Measurements from ENCODE around the gene RAB6C.
"Not testable (repeated sequence)": the region's sequence is repeated elsewhere in the genome, so short reads cannot be mapped to it uniquely, and the experiment has no call there.

RAB6C gene

DNA sequence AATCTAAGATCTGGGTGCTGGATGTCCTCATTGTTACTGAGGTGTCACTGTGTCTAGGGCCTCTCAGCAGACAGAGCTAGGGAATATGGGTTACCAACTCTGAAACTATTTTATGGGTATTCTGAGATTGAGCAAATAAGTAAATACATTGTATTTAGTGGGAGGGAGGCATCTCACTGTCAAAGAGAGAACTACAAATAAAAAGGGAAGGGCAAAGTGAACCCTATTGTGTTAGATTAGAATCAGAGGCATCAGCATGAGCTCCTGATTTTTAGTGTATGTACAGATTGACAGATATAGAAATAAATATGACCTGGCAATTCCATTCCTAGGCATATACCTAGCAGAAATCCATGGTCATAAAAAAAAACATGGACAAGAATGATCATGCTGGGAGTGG is 33.9 kb upstream of the RAB6C start:
- no peaks in the 10 kb centered on the region for H3K9me3 ChIP-seq (ENCODE audit: severe bottlenecking)
- H3K4me3 ChIP-seq (ENCODE audit: low read depth, low read length), result no peak overlapping the region
- DNase-seq, result no peak
- TF ChIP-seq, protein P1, sequence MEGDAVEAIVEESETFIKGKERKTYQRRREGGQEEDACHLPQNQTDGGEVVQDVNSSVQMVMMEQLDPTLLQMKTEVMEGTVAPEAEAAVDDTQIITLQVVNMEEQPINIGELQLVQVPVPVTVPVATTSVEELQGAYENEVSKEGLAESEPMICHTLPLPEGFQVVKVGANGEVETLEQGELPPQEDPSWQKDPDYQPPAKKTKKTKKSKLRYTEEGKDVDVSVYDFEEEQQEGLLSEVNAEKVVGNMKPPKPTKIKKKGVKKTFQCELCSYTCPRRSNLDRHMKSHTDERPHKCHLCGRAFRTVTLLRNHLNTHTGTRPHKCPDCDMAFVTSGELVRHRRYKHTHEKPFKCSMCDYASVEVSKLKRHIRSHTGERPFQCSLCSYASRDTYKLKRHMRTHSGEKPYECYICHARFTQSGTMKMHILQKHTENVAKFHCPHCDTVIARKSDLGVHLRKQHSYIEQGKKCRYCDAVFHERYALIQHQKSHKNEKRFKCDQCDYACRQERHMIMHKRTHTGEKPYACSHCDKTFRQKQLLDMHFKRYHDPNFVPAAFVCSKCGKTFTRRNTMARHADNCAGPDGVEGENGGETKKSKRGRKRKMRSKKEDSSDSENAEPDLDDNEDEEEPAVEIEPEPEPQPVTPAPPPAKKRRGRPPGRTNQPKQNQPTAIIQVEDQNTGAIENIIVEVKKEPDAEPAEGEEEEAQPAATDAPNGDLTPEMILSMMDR (IDR thresholded peaks at IDR 0.05; ENCODE audit: low read depth, low read length), result no peak
- no peak overlapping the region for H3K27ac ChIP-seq
- no peaks in the 10 kb centered on the region for H3K36me3 ChIP-seq
- H3K27me3 ChIP-seq (ENCODE audit: insufficient read depth, low read depth, severe bottlenecking), result no peaks in the 10 kb centered on the region

DNA sequence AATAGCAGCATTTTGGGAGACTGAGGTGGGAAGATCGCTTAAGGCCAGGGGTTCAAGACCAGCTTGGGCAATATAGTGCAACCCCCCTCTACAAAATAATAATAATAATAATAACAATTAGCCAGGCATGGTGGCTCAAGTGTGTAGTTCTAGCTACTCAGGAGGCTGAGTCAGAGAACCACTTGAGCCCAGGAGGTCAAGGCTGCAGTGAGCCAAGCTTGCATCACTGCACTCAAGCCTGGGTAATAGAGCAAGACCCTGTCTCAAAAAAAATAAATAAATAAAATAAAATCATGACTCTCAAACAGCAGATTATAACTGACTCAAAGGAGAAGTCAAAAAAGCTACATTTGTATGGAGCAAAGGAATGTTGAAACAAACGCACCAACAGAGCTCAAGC is 31.8 kb upstream of the RAB6C start:
- not testable (repeated sequence) for H3K36me3 ChIP-seq; DNase-seq; H3K27ac ChIP-seq; H3K4me3 ChIP-seq (ENCODE audit: low read depth, low read length); H3K27me3 ChIP-seq (ENCODE audit: insufficient read depth, low read depth, severe bottlenecking); H3K9me3 ChIP-seq (ENCODE audit: severe bottlenecking)

DNA sequence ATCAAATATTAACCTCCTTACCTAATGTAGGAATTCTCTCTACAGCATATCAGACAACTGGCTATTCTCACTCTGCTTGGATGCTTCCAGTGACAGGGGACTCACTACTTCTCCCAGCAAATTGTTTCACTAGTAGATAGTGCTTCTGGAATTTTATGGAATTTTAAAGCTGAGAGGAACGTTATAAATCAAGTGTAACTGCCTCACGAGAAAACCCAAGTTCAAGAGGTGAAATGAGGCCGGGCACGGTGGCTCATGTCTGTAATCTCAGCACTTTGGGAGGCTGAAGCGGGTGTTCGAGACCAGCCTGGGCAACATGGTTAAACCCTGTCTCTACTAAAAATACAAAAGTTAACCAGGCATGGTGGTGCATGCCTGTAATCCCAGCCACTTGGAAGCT is 23.3 kb upstream of the RAB6C start:
- not testable (repeated sequence) for H3K4me3 ChIP-seq (ENCODE audit: low read depth, low read length); H3K36me3 ChIP-seq; H3K9me3 ChIP-seq (ENCODE audit: severe bottlenecking); H3K27me3 ChIP-seq (ENCODE audit: insufficient read depth, low read depth, severe bottlenecking); H3K27ac ChIP-seq; DNase-seq

DNA sequence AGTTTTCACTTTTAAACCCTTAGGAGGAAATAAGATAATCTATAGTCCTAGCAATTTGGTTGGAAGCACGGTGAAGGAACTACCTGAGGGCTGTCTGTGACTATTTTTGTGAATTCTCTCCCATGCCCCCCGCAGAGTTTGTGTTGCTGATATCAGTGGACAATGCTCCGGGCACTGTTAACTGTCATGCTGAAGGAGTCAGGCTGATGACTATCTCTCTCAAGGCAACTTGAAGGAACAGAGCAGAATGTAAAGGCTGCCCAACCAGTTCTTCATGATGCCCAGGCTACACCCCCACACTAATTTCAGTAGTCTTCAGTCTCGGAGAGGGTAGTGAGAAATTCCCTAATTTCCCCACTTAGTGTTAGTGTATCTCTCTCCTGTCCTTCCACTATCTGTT is 21.6 kb upstream of the RAB6C start:
- H3K27ac ChIP-seq, result no peak overlapping the region
- H3K27me3 ChIP-seq (ENCODE audit: insufficient read depth, low read depth, severe bottlenecking), result no peaks in the 10 kb centered on the region
- no peak overlapping the region for H3K4me3 ChIP-seq (ENCODE audit: low read depth, low read length)
- no peaks in the 10 kb centered on the region for H3K9me3 ChIP-seq (ENCODE audit: severe bottlenecking)
- no peak for DNase-seq
- TF ChIP-seq, protein P1 (IDR thresholded peaks at IDR 0.05; ENCODE audit: low read depth, low read length), result no peak
- H3K36me3 ChIP-seq, result no peaks in the 10 kb centered on the region

DNA sequence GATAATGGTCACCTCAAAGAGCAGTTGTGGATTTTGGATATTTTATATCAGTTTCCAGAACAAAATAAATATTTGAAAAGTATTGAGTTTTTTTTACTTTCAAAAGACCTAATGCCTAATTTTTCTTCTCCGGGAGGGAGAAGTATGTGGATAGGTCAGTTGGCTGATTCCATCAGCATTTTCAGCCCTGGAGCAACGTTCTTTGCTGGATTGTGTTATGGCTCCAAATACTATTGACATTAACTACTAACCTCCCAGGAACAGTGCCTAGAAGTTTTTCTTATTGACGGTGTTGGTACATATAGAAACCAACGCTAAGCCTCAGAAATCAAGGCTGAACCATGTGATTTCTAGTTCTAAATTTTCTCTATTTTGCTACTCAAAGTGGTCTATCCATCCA is 20.7 kb upstream of the RAB6C start:
- not testable (repeated sequence) for H3K27me3 ChIP-seq (ENCODE audit: insufficient read depth, low read depth, severe bottlenecking); H3K9me3 ChIP-seq (ENCODE audit: severe bottlenecking); H3K27ac ChIP-seq; DNase-seq; H3K4me3 ChIP-seq (ENCODE audit: low read depth, low read length); H3K36me3 ChIP-seq

DNA sequence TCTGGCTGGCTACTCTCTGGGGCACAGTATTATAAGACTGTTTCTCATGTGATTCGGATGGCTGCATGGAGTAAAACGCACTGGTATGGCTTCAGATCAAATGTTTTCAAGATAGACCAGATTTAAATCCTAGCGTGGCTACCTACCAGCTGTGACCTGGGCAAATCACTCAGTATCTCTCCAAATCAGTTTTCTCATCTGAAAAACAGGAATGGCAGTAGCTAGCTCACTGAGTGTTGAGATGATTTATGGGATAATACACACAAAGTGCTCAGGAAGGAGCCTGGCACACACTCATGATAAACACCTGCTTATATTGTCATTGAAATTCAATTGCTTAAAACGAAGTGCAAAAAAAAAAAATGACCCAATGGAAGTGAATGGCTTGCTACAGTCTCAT is 10.9 kb upstream of the RAB6C start:
- not testable (repeated sequence) for H3K27ac ChIP-seq; H3K9me3 ChIP-seq (ENCODE audit: severe bottlenecking); H3K4me3 ChIP-seq (ENCODE audit: low read depth, low read length); DNase-seq; H3K27me3 ChIP-seq (ENCODE audit: insufficient read depth, low read depth, severe bottlenecking); H3K36me3 ChIP-seq

DNA sequence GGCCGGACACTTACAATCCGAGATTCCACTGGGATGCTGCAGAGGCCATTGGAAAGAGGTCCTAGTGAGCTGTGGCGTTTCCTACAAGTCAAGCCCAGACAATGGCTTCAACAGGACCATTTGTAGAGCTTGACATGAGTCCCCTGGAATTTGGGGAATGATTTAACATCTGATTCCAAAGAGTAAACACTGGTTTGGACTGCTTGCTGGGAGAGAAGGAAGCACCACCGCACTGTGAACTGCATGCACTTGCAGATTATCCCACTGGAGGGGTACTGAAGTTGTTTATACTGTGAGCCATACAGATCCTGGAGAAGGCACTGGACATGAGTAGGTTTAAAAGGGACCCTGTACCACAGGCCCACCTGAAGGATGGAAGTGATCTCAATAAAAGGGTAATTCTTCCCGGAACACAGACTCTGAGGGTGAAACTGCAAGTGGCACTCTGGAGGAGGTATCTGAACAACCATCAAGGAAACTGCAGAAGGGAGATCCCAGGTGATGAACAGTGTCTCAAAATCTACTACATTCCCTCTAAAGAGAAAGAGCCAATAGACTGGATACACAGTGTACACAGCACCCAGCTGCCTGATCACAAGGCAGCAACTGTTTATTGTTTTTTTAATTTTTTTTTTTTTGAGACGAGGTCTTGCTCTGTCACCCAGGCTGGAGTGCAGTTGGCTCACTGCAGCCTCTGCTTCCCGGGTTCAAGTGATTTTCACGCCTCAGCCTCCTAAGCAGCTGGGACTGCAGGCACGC is 4.3 kb upstream of the RAB6C start:
- TF ChIP-seq, protein P1 (IDR thresholded peaks at IDR 0.05; ENCODE audit: low read depth, low read length), result no peak
- Histone ChIP-seq H3K27ac (no peak overlapping the region), H3K27me3 (ENCODE audit: insufficient read depth, low read depth, severe bottlenecking) (no peaks in the 10 kb centered on the region), H3K9me3 (ENCODE audit: severe bottlenecking) (no peaks in the 10 kb centered on the region), H3K36me3 (no peaks in the 10 kb centered on the region), H3K4me3 (ENCODE audit: low read depth, low read length) (no peak overlapping the region)
- DNase-seq, result no peak

DNA sequence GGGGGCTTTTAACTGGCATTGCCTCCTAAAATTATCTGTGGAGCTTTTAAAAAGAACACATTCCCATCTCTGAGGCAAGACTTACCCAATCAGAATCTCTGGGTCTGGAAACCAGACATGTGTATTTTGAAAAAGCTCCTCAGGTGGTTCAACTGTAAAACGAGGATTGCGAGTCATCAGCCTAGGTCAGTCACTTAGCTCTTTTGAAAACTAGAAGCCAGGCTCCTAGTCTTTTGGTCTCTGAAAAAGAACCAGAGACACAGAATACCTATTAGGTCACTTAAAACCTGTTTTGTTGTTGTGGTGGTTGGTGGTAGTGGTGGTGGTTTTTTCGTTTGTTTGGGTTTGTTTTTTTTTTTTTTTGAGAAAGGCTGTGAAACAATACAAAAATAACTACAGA is 2.5 kb upstream of the RAB6C start:
- not testable (repeated sequence) for H3K4me3 ChIP-seq (ENCODE audit: low read depth, low read length); H3K27me3 ChIP-seq (ENCODE audit: insufficient read depth, low read depth, severe bottlenecking); H3K36me3 ChIP-seq; H3K9me3 ChIP-seq (ENCODE audit: severe bottlenecking); H3K27ac ChIP-seq; DNase-seq

All from WERI-Rb-1 (cell line).